HepG2 (cell line): ENCODE results near the gene LXN. TPM values are rescaled to one million over a fixed set of nuclear protein-coding genes. Genes with fewer than 3 reads are reported as not detected.

Source experiments
- NBN ChIP-seq: fragments of 450-650 bp; conservative IDR thresholded peaks from 2 replicates; pipeline ENCODE4 v1.6.1; 2017
- PLRG1 ChIP-seq: fragments of 450-650 bp; conservative IDR thresholded peaks from 2 replicates; pipeline ENCODE4 v1.6.1; 2016
- RXRB ChIP-seq: IDR thresholded peaks from 2 replicates; pipeline ENCODE4 v1.6.1; 2016; ENCODE audit warnings: borderline replicate concordance, missing genetic modification reagents, missing compliant biosample characterization
- SALL2 ChIP-seq: sonication (generic); formaldehyde crosslinking; IDR thresholded peaks from 2 replicates; pipeline ENCODE4 v1.8.1; 2023; ENCODE audit warnings: mild to moderate bottlenecking, missing genetic modification reagents, inconsistent platforms
- TMF1 ChIP-seq: sonication (generic); formaldehyde crosslinking; IDR thresholded peaks from 2 replicates; pipeline ENCODE4 v1.8.1; 2022; ENCODE audit warnings: low read depth, missing genetic modification reagents
- ZNF205 ChIP-seq: IDR thresholded peaks from 2 replicates; pipeline ENCODE4 v1.6.1; 2018; ENCODE audit warnings: missing biosample characterization, missing genetic modification reagents
- polyA plus RNA-seq, 8 experiments: library from polyadenylated mRNA; depleted of rRNA in 3 of 8; stranded (reverse) in 7 of 8; unstranded in 1 of 8; fragments of >200 nt; fragmentation: Illumina TruSeq in 4 of 8; extraction: Trizol in 4 of 8; gene quantifications; 2 replicates each; pipeline versions ENCODE4 v1.2.1 to v1.2.3, GENCODE V29; 2011 to 2016; ENCODE audit warnings: low read depth in 4 of 8, missing spikeins in 1 of 8, mixed read lengths in 1 of 8; ENCODE audit not compliant: insufficient read depth in 1 of 8
- total RNA-seq, 5 experiments: library from RNA; depleted of rRNA; stranded (reverse); fragments of >200 nt; fragmentation: Illumina TruSeq; extraction: Trizol; gene quantifications; 2 replicates each; pipeline ENCODE4 v1.2.3, GENCODE V29; 2016; ENCODE audit warnings: low read depth in 1 of 5
- TF ChIP-seq, protein P1 (sequence below): sonication (generic); formaldehyde crosslinking; IDR thresholded peaks from 2 replicates; pipeline ENCODE4 v1.4.0; 2020; ENCODE audit warnings: missing genetic modification reagents
- TF ChIP-seq, protein P2 (sequence below): sonication (generic); formaldehyde crosslinking; IDR thresholded peaks from 2 replicates; pipeline ENCODE4 v1.4.0; 2020; ENCODE audit warnings: missing genetic modification reagents
- TF ChIP-seq, protein P3 (sequence below): IDR thresholded peaks from 2 replicates; pipeline ENCODE4 v1.6.1; 2016; ENCODE audit warnings: missing biosample characterization, missing genetic modification reagents, low read depth

LXN gene
- total and polyA plus RNA-seq, 2 of the 13 experiments (the other 11 are each of a cell fraction or from before 2014, with no cell fraction given): not detected

DNA sequence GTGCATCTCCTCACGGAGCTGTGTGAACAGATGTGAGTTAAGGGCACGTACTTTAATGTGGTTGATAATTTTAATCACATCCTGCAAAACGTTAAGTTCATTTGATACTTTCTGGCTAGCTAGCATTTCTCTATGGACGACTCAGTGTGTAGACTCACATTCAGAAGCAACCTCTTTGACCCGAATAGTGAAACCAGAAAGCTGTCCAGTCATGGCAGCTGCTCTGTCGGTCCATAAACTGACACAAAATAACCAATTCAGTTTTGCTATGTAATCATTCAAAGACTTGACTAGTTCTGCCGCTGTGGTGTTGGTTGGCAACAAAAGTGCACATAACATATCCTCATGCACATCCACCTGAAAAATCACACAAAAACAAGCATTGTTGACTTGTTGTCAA is 31.8 kb downstream of the LXN start (continued):
- TF ChIP-seq PLRG1 (no peak), SALL2 (CRISPR knock-in tag) (no peak), RXRB (no peak), ZNF205 (CRISPR knock-in tag) (no peak), NBN (no peak), TMF1 (CRISPR knock-in tag) (no peak)
- TF ChIP-seq, protein P1, sequence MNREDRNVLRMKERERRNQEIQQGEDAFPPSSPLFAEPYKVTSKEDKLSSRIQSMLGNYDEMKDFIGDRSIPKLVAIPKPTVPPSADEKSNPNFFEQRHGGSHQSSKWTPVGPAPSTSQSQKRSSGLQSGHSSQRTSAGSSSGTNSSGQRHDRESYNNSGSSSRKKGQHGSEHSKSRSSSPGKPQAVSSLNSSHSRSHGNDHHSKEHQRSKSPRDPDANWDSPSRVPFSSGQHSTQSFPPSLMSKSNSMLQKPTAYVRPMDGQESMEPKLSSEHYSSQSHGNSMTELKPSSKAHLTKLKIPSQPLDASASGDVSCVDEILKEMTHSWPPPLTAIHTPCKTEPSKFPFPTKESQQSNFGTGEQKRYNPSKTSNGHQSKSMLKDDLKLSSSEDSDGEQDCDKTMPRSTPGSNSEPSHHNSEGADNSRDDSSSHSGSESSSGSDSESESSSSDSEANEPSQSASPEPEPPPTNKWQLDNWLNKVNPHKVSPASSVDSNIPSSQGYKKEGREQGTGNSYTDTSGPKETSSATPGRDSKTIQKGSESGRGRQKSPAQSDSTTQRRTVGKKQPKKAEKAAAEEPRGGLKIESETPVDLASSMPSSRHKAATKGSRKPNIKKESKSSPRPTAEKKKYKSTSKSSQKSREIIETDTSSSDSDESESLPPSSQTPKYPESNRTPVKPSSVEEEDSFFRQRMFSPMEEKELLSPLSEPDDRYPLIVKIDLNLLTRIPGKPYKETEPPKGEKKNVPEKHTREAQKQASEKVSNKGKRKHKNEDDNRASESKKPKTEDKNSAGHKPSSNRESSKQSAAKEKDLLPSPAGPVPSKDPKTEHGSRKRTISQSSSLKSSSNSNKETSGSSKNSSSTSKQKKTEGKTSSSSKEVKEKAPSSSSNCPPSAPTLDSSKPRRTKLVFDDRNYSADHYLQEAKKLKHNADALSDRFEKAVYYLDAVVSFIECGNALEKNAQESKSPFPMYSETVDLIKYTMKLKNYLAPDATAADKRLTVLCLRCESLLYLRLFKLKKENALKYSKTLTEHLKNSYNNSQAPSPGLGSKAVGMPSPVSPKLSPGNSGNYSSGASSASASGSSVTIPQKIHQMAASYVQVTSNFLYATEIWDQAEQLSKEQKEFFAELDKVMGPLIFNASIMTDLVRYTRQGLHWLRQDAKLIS (CRISPR knock-in tag): no peak
- TF ChIP-seq, protein P2, sequence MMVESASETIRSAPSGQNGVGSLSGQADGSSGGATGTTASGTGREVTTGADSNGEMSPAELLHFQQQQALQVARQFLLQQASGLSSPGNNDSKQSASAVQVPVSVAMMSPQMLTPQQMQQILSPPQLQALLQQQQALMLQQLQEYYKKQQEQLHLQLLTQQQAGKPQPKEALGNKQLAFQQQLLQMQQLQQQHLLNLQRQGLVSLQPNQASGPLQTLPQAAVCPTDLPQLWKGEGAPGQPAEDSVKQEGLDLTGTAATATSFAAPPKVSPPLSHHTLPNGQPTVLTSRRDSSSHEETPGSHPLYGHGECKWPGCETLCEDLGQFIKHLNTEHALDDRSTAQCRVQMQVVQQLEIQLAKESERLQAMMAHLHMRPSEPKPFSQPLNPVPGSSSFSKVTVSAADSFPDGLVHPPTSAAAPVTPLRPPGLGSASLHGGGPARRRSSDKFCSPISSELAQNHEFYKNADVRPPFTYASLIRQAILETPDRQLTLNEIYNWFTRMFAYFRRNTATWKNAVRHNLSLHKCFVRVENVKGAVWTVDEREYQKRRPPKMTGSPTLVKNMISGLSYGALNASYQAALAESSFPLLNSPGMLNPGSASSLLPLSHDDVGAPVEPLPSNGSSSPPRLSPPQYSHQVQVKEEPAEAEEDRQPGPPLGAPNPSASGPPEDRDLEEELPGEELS: no peak
- TF ChIP-seq, protein P3, sequence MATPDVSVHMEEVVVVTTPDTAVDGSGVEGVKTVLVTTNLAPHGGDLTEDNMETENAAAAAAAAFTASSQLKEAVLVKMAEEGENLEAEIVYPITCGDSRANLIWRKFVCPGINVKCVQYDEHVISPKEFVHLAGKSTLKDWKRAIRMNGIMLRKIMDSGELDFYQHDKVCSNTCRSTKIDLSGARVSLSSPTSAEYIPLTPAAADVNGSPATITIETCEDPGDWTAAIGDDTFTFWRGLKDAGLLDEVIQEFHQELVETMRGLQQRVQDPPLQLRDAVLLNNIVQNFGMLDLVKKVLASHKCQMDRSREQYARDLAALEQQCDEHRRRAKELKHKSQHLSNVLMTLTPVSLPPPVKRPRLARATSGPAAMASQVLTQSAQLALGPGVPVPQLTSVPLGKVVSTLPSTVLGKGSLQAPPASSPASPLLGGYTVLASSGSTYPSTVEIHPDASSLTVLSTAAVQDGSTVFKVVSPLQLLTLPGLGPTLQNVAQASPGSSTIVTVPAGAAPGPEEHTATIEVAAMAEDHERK (CRISPR knock-in tag): no peak
